Spleen (tissue), 11 donors: ENCODE data around the gene SMAD7. TPM values are rescaled to one million over a fixed set of nuclear protein-coding genes. Genes with fewer than 3 reads are reported as not detected.
A peak's percentile ranks its signal among the peaks of the same experiment; 100 is the strongest.

ENCODE experiments used
- DNase-seq: peaks from one replicate; pipeline ENCODE4 v3.0.0-alpha.2; 2020
- H3K27ac ChIP-seq, 8 donors: fragments of 200-600 bp; sonication (generic) in 7 of 8; 1 replicate in 4 of 8; 2 replicates in 4 of 8; pipeline versions ENCODE4 v1.5.0 to v1.8.0; 2016 to 2021; ENCODE audit warnings: inconsistent platforms in 4 of 8, mild to moderate bottlenecking in 4 of 8, moderate library complexity in 1 of 8
- H3K27me3 ChIP-seq, 7 donors: fragments of 200-600 bp; sonication (generic) in 6 of 7; replicated peaks in 1 of 7; 1 replicate in 4 of 7; 2 replicates in 3 of 7; pipeline versions ENCODE4 v1.5.0 to v1.8.0; 2016 to 2021; ENCODE audit warnings: inconsistent platforms in 3 of 7, mild to moderate bottlenecking in 1 of 7
- H3K36me3 ChIP-seq, 6 donors: fragments of 200-600 bp; sonication (generic) in 5 of 6; 1 replicate in 4 of 6; 2 replicates in 2 of 6; pipeline versions ENCODE4 v1.5.0 to v1.8.0; 2016 to 2021; ENCODE audit warnings: inconsistent platforms in 2 of 6
- H3K4me1 ChIP-seq, 6 donors: fragments of 200-600 bp; sonication (generic) in 5 of 6; 1 replicate in 3 of 6; 2 replicates in 3 of 6; pipeline versions ENCODE4 v1.5.0 to v1.8.0; 2016 to 2021; ENCODE audit warnings: inconsistent platforms in 3 of 6
- H3K4me3 ChIP-seq, 8 donors: fragments of 200-600 bp; sonication (generic) in 7 of 8; 1 replicate in 4 of 8; 2 replicates in 4 of 8; pipeline versions ENCODE4 v1.5.0 to v1.8.0; 2016 to 2021; ENCODE audit warnings: inconsistent platforms in 4 of 8, mild to moderate bottlenecking in 4 of 8, moderate library complexity in 2 of 8
- H3K9me3 ChIP-seq, 8 donors: fragments of 200-600 bp; sonication (generic) in 7 of 8; 1 replicate in 4 of 8; 2 replicates in 4 of 8; pipeline versions ENCODE4 v1.5.0 to v1.8.0; 2016 to 2021; ENCODE audit warnings: inconsistent platforms in 4 of 8
- CTCF ChIP-seq, 11 experiments: fragments of 200-600 bp in 7 of 11; fragments of 450-650 bp in 4 of 11; sonication (generic) in 4 of 11; IDR thresholded peaks in 8 of 11; conservative IDR thresholded peaks in 3 of 11; 1 replicate in 7 of 11; 2 replicates in 4 of 11; pipeline versions ENCODE4 v1.4.0 to v1.8.0; 2016 to 2021; ENCODE audit warnings: antibody characterized with exemption in 11 of 11, inconsistent platforms in 4 of 11, mild to moderate bottlenecking in 1 of 11
- POLR2A ChIP-seq, 3 donors: fragments of 450-650 bp; IDR thresholded peaks; one replicate each; pipeline ENCODE4 v1.5.1; 2017; ENCODE audit warnings: antibody characterized with exemption in 3 of 3, mild to moderate bottlenecking in 1 of 3
- POLR2AphosphoS5 ChIP-seq, 3 donors: sonication (generic); formaldehyde crosslinking; IDR thresholded peaks; one replicate each; pipeline ENCODE4 v1.5.1; 2017; ENCODE audit warnings: antibody characterized with exemption in 3 of 3
- WGBS, 5 donors: extraction: QIAGEN DNeasy Blood & Tissue Kit in 3 of 5; methylation state at CpG; one replicate each; pipeline versions ENCODE4 v1.1.5 to v1.1.7; 2013 to 2018; 5-methylcytosine and 5-hydroxymethylcytosine counted together
- intact Hi-C: fragments of 100-400 bp; cut with DNase I; formaldehyde crosslinking; loops from one replicate; pipeline ENCODE4 v1.15.0; 2023; ENCODE audit warnings: low total_unique reads
- polyA plus RNA-seq, 3 donors: library from polyadenylated mRNA; stranded (reverse); fragments of 200-250 nt; gene quantifications; one replicate each; pipeline ENCODE4 v1.2.1, GENCODE V29; 2013
- total RNA-seq, 7 donors: library from RNA; depleted of rRNA in 3 of 7; stranded (reverse); fragments of >200 nt in 3 of 7; fragmentation: NEBNext Ultra II Directional in 4 of 7; extraction: Animal tissue kit (Norgen Biotek cat#: 25700) in 4 of 7; gene quantifications; one replicate each; pipeline versions ENCODE4 v1.1.0 to v1.2.1, GENCODE V29; 2016 to 2021
- donor health status: healthy with polysubstance abuse.
- donor health status: DM: no; HTN: no; CAD: no; lungs with moderate emphysema.
- donor health status: DM: no; HTN: no; CAD: no.
- donor health status: Bipolar disorder and iron deficiency.
- donor health status: healthy.
- donor health status: DM: no; HTN: no; CAD: no.
- donor health status: DM: yes; HTN: yes; CAD: no.

SMAD7 gene
- total and polyA plus RNA-seq, 10 donors = 2.5 to 21.2 (median 15.2) TPM

GRCh38 chr18:48878471-48878870 is 72.3 kb downstream of the SMAD7 start:
- no peaks in the 10 kb centered on the region for H3K27me3 ChIP-seq
- intact Hi-C loops = no loop called here
- WGBS, 5 donors = 71 to 80% (median 74%) methylated on average over 12 of the region's 12 CpGs
- no peaks in the 10 kb centered on the region for H3K9me3 ChIP-seq
- H3K36me3 ChIP-seq = no peaks in the 10 kb centered on the region
- no peak overlapping the region for H3K27ac ChIP-seq
- DNase-seq = peak; percentile 68
- H3K4me3 ChIP-seq = no peak overlapping the region
- no peak for TF ChIP-seq POLR2AphosphoS5 (IDR thresholded peaks at IDR 0.05)
- no peak for TF ChIP-seq CTCF (IDR thresholded peaks at IDR 0.05 in 8 of 11, conservative IDR thresholded peaks at IDR 0.05 in 3 of 11)
- TF ChIP-seq POLR2A (IDR thresholded peaks at IDR 0.05) = no peak
- peaks cover 0 to 16% (median 6%) of the 10 kb centered on the region in 6 donors for H3K4me1 ChIP-seq

GRCh38 chr18:48877941-48878340 is 72.8 kb downstream of the SMAD7 start:
- Histone ChIP-seq H3K4me1 (peaks cover 0 to 17% (median 6%) of the 10 kb centered on the region in 6 donors), H3K27ac (no peak overlapping the region), H3K27me3 (no peaks in the 10 kb centered on the region), H3K4me3 (no peak overlapping the region), H3K9me3 (no peaks in the 10 kb centered on the region), H3K36me3 (no peaks in the 10 kb centered on the region)
- TF ChIP-seq POLR2AphosphoS5 (IDR thresholded peaks at IDR 0.05) (no peak), CTCF (IDR thresholded peaks at IDR 0.05 in 8 of 11, conservative IDR thresholded peaks at IDR 0.05 in 3 of 11) (no peak), POLR2A (IDR thresholded peaks at IDR 0.05) (no peak)
- intact Hi-C loops = no loop called here
- WGBS, 5 donors = 81 to 97% (median 91%) methylated on average over 2 to 3 of the region's 3 CpGs
- peak; percentile 28 for DNase-seq

GRCh38 chr18:48876590-48876989 is 74.2 kb downstream of the SMAD7 start:
- DNase-seq = peak; percentile 40
- Histone ChIP-seq H3K27ac (no peak overlapping the region), H3K4me1 (peaks cover 0 to 17% (median 6%) of the 10 kb centered on the region in 6 donors), H3K27me3 (no peaks in the 10 kb centered on the region), H3K9me3 (no peaks in the 10 kb centered on the region), H3K36me3 (no peaks in the 10 kb centered on the region), H3K4me3 (no peak overlapping the region)
- 89 to 97% (median 91%) methylated on average over 6 of the region's 6 CpGs for WGBS, 5 donors
- TF ChIP-seq CTCF (IDR thresholded peaks at IDR 0.05 in 8 of 11, conservative IDR thresholded peaks at IDR 0.05 in 3 of 11) = no peak
- TF ChIP-seq POLR2A (IDR thresholded peaks at IDR 0.05) = no peak
- TF ChIP-seq POLR2AphosphoS5 (IDR thresholded peaks at IDR 0.05) = no peak
- intact Hi-C loops = no loop called here

- peaks cover 0 to 17% (median 6%) of the 10 kb centered on the region in 6 donors for H3K4me1 ChIP-seq
- H3K9me3 ChIP-seq = no peaks in the 10 kb centered on the region
- no peak for TF ChIP-seq CTCF (IDR thresholded peaks at IDR 0.05 in 8 of 11, conservative IDR thresholded peaks at IDR 0.05 in 3 of 11)
- no peak for TF ChIP-seq POLR2AphosphoS5 (IDR thresholded peaks at IDR 0.05)
- intact Hi-C loops = no loop called here
- DNase-seq = peak; percentile 68
- 70 to 78% (median 75%) methylated on average over 9 to 15 of the region's 15 CpGs for WGBS, 5 donors
- no peaks in the 10 kb centered on the region for H3K36me3 ChIP-seq
- H3K4me3 ChIP-seq = no peak overlapping the region
- H3K27me3 ChIP-seq = no peaks in the 10 kb centered on the region
- H3K27ac ChIP-seq = no peak overlapping the region
Measured at GRCh38 chr18:48875942-48876511, 74.7 kb downstream of the SMAD7 start.
